Iris pigment epithelial cell (primary cell): ENCODE data around the gene SULT6B1.
"Not testable (repeated sequence)": the region's sequence is repeated elsewhere in the genome, so short reads cannot be mapped to it uniquely, and the experiment has no call there.

ENCODE experiments used
- DNase-seq: peaks from one replicate; pipeline ENCODE4 v3.0.0-alpha.2; 2011; ENCODE audit warnings: low read depth

Gene SULT6B1

GRCh38 chr2:37188570-37188969 lies at the start of gene SULT6B1:
Gene SULT6B1, minus strand, starts transcription at chr2:37188670. Its CDS starts 30 bp downstream, at chr2:37188640.
- DNase-seq: no peak

GRCh38 chr2:37232131-37232933 lies 43.9 kb upstream of the SULT6B1 start:
- no peak for DNase-seq

GRCh38 chr2:37231241-37232130 lies 43.0 kb upstream of the SULT6B1 start, which contains the start of the genes CEBPZ and NDUFAF7:
Gene CEBPZ, minus strand, starts transcription at chr2:37231596. Its CDS starts 29 bp downstream, at chr2:37231567.
Gene NDUFAF7, plus strand, starts transcription at chr2:37231658. Its CDS starts 48 bp downstream, at chr2:37231706.
- peak; percentile 97 for DNase-seq

- DNase-seq: no peak
Measured at GRCh38 chr2:37230581-37230980, 42.1 kb upstream of the SULT6B1 start.

- DNase-seq: no peak
Measured at GRCh38 chr2:37228788-37229187, 40.3 kb upstream of the SULT6B1 start.

- DNase-seq: no peak
Measured at GRCh38 chr2:37226863-37227262, 38.4 kb upstream of the SULT6B1 start.

- not testable (repeated sequence) for DNase-seq
Measured at GRCh38 chr2:37225129-37225528, 36.7 kb upstream of the SULT6B1 start.

- DNase-seq: no peak
Measured at GRCh38 chr2:37224063-37224462, 35.6 kb upstream of the SULT6B1 start.

- DNase-seq: no peak
Measured at GRCh38 chr2:37223131-37223530, 34.7 kb upstream of the SULT6B1 start.

GRCh38 chr2:37219046-37219445 lies 30.6 kb upstream of the SULT6B1 start:
- no peak for DNase-seq

- DNase-seq: peak; percentile 21
Measured at GRCh38 chr2:37215250-37215649, 26.8 kb upstream of the SULT6B1 start.

- peak; percentile 33 for DNase-seq
Measured at GRCh38 chr2:37211939-37212338, 23.5 kb upstream of the SULT6B1 start.

GRCh38 chr2:37211212-37211611 lies 22.7 kb upstream of the SULT6B1 start:
- peak; percentile 67 for DNase-seq

GRCh38 chr2:37206760-37207159 lies 18.3 kb upstream of the SULT6B1 start:
- not testable (repeated sequence) for DNase-seq

GRCh38 chr2:37205689-37206341 lies 17.3 kb upstream of the SULT6B1 start:
- DNase-seq: no peak

GRCh38 chr2:37205071-37205661 lies 16.7 kb upstream of the SULT6B1 start:
- DNase-seq: not testable (repeated sequence)

GRCh38 chr2:37203708-37204107 lies 15.2 kb upstream of the SULT6B1 start:
- DNase-seq: no peak

GRCh38 chr2:37201766-37202165 lies 13.3 kb upstream of the SULT6B1 start:
- DNase-seq: peak; percentile 63

GRCh38 chr2:37201208-37201607 lies 12.7 kb upstream of the SULT6B1 start:
- peak; percentile 64 for DNase-seq

- DNase-seq: no peak
Measured at GRCh38 chr2:37198681-37199065, 10.2 kb upstream of the SULT6B1 start.

- DNase-seq: peak; percentile 68
Measured at GRCh38 chr2:37196320-37197195, 8.1 kb upstream of the SULT6B1 start, which contains the start of gene CEBPZOS. Gene CEBPZOS, plus strand, starts transcription at chr2:37196496. Its CDS starts 3,209 bp downstream, at chr2:37199705.
